NCI-H2107 (cell line): ENCODE measurements around the gene IGF1.
"Not testable (repeated sequence)": the region's sequence is repeated elsewhere in the genome, so short reads cannot be mapped to it uniquely, and the experiment has no call there.

ENCODE experiments used
- DNase-seq: peaks from one replicate; lab custom pipeline; 2025; lab: John Stamatoyannopoulos, UW

The IGF1 gene

DNA sequence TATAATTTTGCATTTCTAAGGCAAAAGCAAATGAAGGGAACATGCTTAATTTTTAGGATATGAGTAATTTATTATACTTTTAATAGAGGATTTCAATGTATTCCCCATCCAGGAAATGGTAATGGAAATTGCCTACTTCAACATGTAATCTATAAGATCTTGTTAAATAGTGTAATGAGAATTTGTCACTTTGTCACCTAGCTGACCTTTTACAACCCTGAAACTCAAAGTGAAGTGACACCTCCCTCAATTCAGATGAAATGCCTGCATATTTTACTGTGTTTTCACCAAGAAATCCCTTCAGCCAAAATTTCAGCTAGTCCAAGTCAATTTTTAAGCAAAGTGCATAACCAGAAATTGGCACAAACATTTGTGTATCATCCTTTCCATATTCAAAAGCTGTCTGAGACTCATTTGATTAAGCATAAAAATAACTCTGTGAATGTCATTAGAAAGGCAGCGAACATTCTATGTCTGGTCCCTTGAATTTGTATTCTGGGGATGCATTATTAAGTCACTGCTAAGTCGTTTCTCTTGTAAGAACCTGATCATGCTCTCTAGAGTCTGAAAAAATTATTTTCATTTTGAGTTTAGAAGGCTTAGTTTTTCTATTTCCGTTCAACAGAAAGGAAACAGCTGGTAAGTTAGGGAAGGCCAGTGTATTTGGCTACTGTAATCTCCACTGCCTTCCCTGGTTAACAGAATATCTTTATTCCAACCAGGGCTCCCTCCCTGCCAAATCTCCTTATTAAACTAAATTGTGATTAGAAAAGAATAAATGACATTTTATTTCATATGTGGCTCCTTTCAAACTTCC is 100.8 kb downstream of the IGF1 start:
- no peak for DNase-seq

DNA sequence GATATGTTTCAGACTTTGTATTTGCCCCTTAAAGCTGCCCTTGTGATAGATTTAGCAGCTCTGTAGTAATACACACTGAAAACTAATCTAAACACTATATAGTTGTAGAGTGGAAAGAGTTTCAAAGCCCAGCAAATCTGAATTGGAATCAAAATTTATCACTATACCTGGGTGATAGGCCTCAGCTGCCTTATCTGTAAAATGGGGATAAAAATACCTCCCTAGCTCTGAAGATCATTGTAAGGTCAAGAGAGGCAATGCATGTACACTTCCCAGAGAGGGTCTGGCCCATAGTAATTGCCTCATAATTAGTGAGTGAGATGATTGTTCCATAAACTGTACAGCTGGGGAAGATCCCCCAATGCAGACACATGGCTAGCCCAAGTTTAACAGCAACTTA is 103.6 kb downstream of the IGF1 start:
- no peak for DNase-seq

DNA sequence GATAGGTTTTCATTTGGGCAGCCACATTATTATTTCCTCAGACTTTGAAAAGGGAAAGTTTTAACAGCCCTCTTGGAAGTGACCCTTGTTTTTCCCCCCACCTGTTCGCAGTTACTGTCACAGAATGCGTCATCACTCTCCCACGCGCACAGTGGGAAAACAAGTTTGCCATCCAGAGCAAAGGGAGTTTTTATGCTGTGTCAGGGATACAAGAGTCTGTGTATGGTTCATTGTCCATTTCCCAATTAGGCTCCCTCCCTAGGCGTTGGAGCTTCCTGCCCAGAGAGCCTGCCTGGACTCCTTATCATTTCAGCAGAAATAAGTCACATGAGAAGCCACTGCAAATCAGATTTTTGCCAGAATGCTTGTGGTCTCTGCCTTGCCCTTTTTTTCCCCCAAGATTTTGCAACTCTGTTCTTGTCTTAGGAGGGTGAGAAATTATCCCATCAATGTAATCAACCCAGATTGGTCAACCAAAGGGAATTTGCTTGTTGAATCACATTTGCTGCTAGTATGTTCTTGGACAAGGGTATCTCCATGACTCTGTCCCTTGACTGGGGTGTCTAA is 104.1 kb downstream of the IGF1 start:
- DNase-seq = no peak

DNA sequence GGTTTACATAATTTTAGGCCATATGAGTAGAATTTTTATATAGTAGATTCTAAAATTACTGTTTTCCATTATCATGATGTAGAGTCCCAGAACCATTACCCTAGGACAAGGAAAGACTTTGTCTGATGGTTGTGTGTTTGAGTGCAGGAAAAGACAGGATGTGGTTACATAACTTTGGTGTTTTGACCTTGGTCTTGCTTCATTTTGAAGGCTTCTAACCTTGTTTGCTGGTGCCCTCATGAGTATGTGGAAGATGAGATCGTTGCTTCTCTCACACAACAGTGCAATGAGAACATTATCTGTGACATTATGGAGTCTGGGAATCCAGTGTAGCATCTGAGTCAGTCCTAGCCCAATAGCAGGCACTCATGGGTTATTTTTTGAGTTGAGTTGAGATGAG is 106.2 kb downstream of the IGF1 start:
- no peak for DNase-seq

DNA sequence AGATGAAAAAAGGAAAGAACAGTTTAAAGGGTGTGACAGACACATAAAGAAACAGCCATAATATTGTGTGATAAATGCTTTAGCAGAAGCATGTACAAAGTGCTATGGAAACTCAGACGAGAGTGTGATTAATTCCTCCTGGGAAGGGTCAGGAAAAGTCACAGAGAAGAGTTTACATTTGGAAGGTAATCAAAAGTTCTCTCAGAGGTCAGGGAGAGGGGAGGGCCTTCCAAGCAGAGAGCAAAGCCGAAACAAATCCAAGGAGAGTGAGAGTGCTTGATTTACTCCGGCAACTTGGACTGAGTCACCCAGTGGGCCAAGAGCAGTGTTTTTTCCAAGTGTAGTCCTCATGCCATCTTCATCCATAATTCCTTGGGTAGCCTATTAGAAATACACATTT is 108.3 kb downstream of the IGF1 start:
- no peak for DNase-seq

DNA sequence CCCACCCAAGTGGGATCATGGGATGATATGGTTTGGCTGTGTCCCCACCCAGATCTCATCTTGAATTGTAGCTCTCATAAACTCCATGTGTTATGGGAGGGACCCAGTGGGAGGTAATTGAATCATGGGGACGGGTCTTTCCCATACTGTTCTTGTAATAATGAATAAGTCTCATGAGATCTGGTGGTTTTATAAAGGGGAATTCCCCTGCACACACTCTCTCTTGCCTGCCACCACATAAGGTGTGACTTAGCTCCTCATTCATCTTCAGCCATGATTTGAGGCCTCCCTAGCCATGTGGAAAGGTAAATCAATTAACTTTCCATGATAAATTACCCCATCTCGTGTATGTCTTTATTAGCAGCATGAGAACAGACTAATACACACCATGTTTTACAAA is 109.2 kb downstream of the IGF1 start:
- DNase-seq = no peak

DNA sequence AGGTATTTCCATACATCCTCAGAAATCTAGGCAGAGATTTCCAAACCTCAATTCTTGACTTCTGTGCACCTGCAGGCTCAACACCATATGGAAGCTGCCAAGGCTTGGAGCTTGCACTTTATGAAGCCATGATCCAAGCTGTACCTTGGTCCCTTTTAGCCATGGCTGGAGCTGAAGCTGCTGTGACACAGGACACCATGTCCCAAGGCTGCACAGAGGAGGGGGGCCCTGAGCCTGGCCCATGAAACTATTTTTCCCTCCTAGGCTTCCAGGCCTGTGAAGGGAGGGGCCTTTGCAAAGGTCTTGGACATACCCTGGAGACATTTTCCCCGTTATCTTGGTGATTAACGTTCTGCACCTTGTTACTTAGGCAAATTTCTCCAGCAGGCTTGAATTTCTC is 110.5 kb downstream of the IGF1 start:
- no peak for DNase-seq

DNA sequence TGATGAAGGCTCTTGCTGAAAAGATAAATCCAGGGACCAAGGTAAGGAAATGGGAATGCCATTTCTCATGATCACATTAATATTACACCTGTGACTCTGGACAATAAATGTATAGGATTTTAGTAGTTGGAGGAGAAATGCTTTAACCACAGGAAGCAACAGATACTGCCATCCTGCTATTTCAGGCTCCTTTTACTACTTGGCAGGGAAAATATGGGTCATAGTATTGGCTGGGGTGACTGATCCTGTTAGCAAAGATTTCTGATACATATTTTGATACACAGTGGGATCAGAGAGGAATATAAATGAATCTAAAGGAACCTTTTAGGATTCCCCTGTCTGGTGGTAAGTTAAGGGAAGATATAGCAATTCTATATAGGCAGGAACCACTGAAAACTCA is 115.0 kb downstream of the IGF1 start:
- DNase-seq = no peak

DNA sequence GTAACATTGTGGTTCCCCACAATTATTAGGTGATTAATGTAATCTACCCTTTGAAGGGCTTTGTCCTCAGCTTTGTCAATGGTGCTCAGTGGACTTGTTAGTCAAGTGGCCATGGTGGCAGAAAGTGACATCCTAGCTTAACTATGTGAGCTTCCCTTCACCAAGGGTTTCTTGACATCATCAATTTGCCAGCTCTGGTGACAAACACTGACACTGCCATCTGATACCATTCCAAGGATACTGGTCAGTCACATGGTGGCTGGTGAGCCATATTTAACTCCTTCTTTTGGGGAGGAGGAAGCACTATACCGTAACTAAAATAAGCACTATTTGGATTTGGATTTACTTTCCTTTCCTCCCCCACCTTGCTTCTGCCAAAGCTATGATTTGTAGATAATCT is 115.7 kb downstream of the IGF1 start:
- no peak for DNase-seq

DNA sequence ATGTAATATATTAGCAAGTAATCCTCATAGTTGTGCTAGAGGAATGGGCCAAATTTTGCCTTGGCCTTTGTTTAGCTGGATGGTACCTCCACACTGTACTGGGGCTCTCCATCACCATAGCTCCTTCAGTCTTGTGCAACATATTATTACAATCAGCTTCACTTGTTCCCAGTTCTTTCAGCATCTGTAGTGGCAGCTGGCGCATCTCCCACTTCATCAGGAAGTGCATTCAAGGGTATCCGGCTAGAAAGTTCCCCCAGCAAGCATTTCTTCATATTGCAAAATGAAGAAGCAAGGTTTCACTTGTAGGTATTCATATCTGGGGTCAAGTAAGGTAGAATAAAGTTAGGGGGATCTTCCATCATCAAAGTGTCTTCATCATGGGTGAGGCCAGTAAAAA is 123.7 kb downstream of the IGF1 start:
- DNase-seq = no peak

DNA sequence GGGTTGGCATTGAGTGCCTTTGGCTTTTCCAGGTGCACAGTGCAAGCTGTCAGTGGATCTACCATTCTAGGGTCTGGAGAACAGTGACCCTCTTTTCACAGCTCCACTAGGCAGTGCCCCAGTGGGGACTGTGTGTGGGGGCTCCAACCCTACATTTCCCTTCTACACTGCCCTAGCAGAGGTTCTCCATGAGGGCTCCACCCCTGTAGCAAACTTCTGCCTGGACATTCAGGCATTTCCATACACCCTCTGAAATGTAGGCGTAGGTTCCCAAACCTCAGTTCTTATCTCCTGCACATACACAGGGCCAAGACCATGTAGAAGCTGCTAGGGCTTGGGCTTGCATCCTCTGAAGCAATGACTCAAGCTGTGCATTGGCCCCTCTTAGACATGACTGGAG is 126.1 kb downstream of the IGF1 start:
- DNase-seq = not testable (repeated sequence)

DNA sequence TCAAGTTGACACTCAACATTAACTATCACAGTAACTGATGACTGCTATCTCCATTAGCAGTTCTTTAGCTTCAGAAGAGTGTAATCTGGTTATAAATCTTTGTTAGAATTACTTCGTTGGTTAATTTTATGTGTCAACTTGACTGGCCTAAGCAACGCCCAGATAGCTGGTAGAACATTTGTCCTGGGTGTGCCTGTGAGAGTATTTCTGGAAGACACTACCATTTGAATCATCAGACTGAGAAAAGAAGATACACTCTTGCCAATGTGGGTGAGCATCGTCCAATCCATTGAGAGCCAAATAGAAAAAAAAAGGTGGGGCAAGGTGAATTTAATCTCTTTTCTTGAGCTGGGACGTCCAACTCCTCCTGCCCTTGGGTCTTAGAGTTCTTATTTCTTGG is 129.0 kb downstream of the IGF1 start:
- DNase-seq = no peak

DNA sequence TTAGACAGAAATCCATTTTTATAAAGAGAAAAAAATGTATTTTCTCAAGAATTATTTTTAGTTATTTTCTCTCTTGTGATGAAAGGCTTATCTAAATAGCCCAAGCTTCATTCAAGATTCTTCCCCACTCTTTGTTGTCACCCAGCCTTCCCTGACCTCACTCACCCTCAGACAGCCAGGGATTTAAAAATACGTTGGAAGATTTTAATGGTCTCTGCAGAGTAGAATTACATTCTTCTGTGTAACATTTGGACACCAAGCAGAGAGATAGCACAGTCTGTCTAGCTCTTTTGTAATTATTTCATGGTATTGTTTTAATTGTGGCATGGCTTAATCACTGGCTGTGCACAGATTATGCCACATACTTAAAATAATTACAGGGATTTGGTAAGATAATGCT is 130.3 kb downstream of the IGF1 start:
- no peak for DNase-seq

DNA sequence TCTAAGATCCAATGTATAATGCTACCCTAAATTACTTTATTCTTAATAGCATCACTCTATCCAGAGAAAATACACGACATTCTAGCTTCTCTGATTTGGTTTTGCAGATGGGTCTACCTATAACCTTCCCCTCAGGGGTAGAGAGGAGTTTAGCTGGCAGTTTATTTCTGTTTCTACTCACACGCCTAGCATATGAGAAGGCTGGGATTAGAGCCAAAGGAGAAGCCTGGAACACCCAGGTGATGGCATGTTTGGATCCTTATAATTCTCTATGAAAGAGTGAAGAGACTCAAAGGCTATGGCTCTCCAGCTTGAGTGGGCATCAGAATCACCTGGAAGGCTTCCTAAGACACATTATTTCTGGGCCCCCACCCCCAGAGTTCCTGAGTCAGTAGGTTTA is 131.3 kb downstream of the IGF1 start:
- no peak for DNase-seq

DNA sequence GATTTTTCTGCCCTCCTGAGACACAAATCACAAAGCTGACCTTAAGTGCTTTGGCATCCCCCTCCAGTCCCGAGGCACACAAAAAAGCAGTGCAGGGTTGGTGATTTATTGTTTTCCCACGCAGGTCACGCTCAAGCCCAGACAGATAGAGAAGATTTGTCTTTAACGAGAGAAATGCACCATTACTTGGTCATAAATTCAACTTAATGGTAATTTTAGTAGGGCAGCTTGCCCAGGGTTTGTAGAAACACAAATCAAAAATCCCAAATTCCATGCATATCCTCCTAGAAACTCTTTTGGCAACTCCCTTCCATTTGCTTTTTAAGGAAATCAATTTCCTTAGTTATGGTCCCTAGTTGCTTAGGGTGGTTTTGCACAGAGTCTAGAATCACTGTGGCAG is 132.6 kb downstream of the IGF1 start:
- DNase-seq = no peak
